GM12878 (cell line): ENCODE data around the gene SHROOM4. TPM values are rescaled to one million over a fixed set of nuclear protein-coding genes. Genes with fewer than 3 reads are reported as not detected.

ENCODE experiments used
- ATAC-seq: fragments of 200-7000 bp; cut with Tn5 transposase; 3 replicates; pipeline ENCODE4 v1.9.1; 2020; ENCODE audit warnings: mild to moderate bottlenecking, moderate library complexity
- BruUV-seq: library from RNA; stranded (reverse); fragments of 400-500 nt; replicated peaks from 2 replicates; lab custom pipeline; 2021; lab: Mats Ljungman, UMichigan
- CTCF ChIA-PET: fragments of 300-600 bp; sonication (Branson Sonifier 250); formaldehyde crosslinking; extraction: SDS; loops from one replicate; lab custom pipeline; 2021; ENCODE audit warnings: inconsistent platforms; lab: Yijun Ruan, JAX
- POLR2A ChIA-PET: fragments of 350-600 bp; formaldehyde crosslinking; extraction: SDS; loops from one replicate; lab custom pipeline; 2021; ENCODE audit warnings: inconsistent platforms; lab: Charles Lee
- RAD21 ChIA-PET: fragments of 300-600 bp; sonication (Branson Sonifier 250); formaldehyde crosslinking; loops from one replicate; lab custom pipeline; 2023; ENCODE audit warnings: antibody characterized with exemption; ENCODE audit not compliant: unreplicated experiment; lab: Charles Lee
- SMC1A ChIA-PET: fragments of 300-600 bp; sonication (Branson Sonifier 250); formaldehyde crosslinking; loops from one replicate; lab custom pipeline; 2023; ENCODE audit not compliant: unreplicated experiment, uncharacterized antibody; lab: Charles Lee
- DNase-seq: peaks from one replicate; pipeline ENCODE4 v3.0.0-alpha.2; 2011; ENCODE audit warnings: low read depth, low spot score
- FAIRE-seq: peaks from 3 replicates; lab custom pipeline; 2011; peaks lifted over from hg19 to GRCh38; lab: Jason Lieb, UNC
- H2AFZ ChIP-seq: 2 replicates; pipeline ENCODE4 v1.6.0; 2011; ENCODE audit warnings: low read depth, low read length, control low read depth; ENCODE audit not compliant: control insufficient read depth
- H3K27ac ChIP-seq: 2 replicates; pipeline ENCODE4 v1.5.1; 2011; ENCODE audit warnings: control low read depth; ENCODE audit not compliant: control insufficient read depth, insufficient read depth
- H3K27me3 ChIP-seq, 2 experiments: replicated peaks in 1 of 2; 2 replicates each; pipeline versions ENCODE4 v1.6.0 to v1.6.1; 2011; ENCODE audit warnings: low read length in 1 of 2; ENCODE audit not compliant: control insufficient read depth in 2 of 2, insufficient read depth in 2 of 2
- H3K36me3 ChIP-seq, 2 experiments: 2 replicates each; pipeline ENCODE4 v1.5.1; 2011; ENCODE audit warnings: low read length in 1 of 2; ENCODE audit not compliant: control insufficient read depth in 2 of 2, insufficient read depth in 2 of 2
- H3K4me1 ChIP-seq: 2 replicates; pipeline ENCODE4 v1.6.1; 2011; ENCODE audit warnings: mild to moderate bottlenecking, low read length, moderate library complexity, mixed read lengths; ENCODE audit not compliant: control insufficient read depth, insufficient read depth
- H3K4me2 ChIP-seq: 2 replicates; pipeline ENCODE4 v1.6.0; 2011; ENCODE audit warnings: control low read depth; ENCODE audit not compliant: control insufficient read depth, insufficient read depth
- H3K4me3 ChIP-seq: fragments of 200-600 bp; sonication (generic); 2 replicates; pipeline ENCODE4 v1.5.1; 2016
- H3K79me2 ChIP-seq: 2 replicates; pipeline ENCODE4 v1.6.0; 2011; ENCODE audit warnings: low read length; ENCODE audit not compliant: control insufficient read depth, insufficient read depth
- H3K9ac ChIP-seq: 2 replicates; pipeline ENCODE4 v1.8.0; 2011; ENCODE audit warnings: low read length, control low read depth, mixed read lengths; ENCODE audit not compliant: control insufficient read depth, insufficient read depth
- H3K9me3 ChIP-seq: replicated peaks from 3 replicates; pipeline ENCODE4 v1.5.1; 2011; ENCODE audit warnings: mild to moderate bottlenecking, low read length; ENCODE audit not compliant: control insufficient read depth, insufficient read depth
- H4K20me1 ChIP-seq: 2 replicates; pipeline ENCODE4 v1.6.0; 2011; ENCODE audit not compliant: control insufficient read depth, insufficient read depth
- BACH1 ChIP-seq: fragments of 450-650 bp; IDR thresholded peaks from 2 replicates; pipeline ENCODE4 v1.6.1; 2017; ENCODE audit warnings: mild to moderate bottlenecking, borderline replicate concordance
- BRCA1 ChIP-seq: IDR thresholded peaks from 2 replicates; pipeline ENCODE4 v1.6.1; 2011; ENCODE audit warnings: low read depth, low read length, improper control_type of control experiment
- CHD4 ChIP-seq: fragments of 200-600 bp; sonication (generic); IDR thresholded peaks from 2 replicates; pipeline ENCODE4 v1.6.1; 2016; ENCODE audit warnings: mild to moderate bottlenecking
- EGR1 ChIP-seq, 2 experiments: IDR thresholded peaks; 1 replicate in 1 of 2; 2 replicates in 1 of 2; pipeline ENCODE4 v1.6.1; 2011 to 2012; ENCODE audit warnings: low read depth in 2 of 2, low read length in 2 of 2, borderline replicate concordance in 1 of 2, mild to moderate bottlenecking in 1 of 2, moderate library complexity in 1 of 2
- EZH2 ChIP-seq: IDR thresholded peaks from 2 replicates; pipeline ENCODE4 v1.6.1; 2012; ENCODE audit warnings: low read depth, mild to moderate bottlenecking, control low read depth, inconsistent platforms, low read length, borderline replicate concordance; ENCODE audit not compliant: control insufficient read depth
- KLF5 ChIP-seq: fragments of 450-650 bp; IDR thresholded peaks from 2 replicates; pipeline ENCODE4 v1.6.1; 2014; ENCODE audit warnings: mild to moderate bottlenecking; ENCODE audit not compliant: partially characterized antibody
- NFYB ChIP-seq: IDR thresholded peaks from 2 replicates; pipeline ENCODE4 v1.6.1; 2011; ENCODE audit warnings: low read depth, mild to moderate bottlenecking, low read length, improper control_type of control experiment, moderate library complexity; ENCODE audit not compliant: insufficient read depth
- RAD51 ChIP-seq: fragments of 450-650 bp; IDR thresholded peaks from 2 replicates; pipeline ENCODE4 v1.6.1; 2016; ENCODE audit warnings: moderate library complexity, mild to moderate bottlenecking, inconsistent platforms
- REST ChIP-seq: IDR thresholded peaks from 2 replicates; pipeline ENCODE4 v1.6.1; 2012; ENCODE audit warnings: mild to moderate bottlenecking, low read depth, low read length
- STAT3 ChIP-seq: IDR thresholded peaks from 2 replicates; pipeline ENCODE4 v1.6.1; 2011; ENCODE audit warnings: low read depth, low read length, improper control_type of control experiment
- ZBED1 ChIP-seq: IDR thresholded peaks from 2 replicates; pipeline ENCODE4 v1.6.1; 2016; ENCODE audit warnings: borderline replicate concordance
- ZNF217 ChIP-seq: fragments of 450-650 bp; IDR thresholded peaks from 2 replicates; pipeline ENCODE4 v1.6.1; 2017; ENCODE audit warnings: antibody characterized with exemption, mild to moderate bottlenecking
- ZNF622 ChIP-seq: fragments of 450-650 bp; IDR thresholded peaks from 2 replicates; pipeline ENCODE4 v1.6.1; 2017; ENCODE audit warnings: mild to moderate bottlenecking, inconsistent platforms
- WGBS: methylation state at CpG from one replicate; pipeline ENCODE4 v1.1.6; 2016; ENCODE audit warnings: low lambda C conversion rate; ENCODE audit not compliant: insufficient replicate concordance, insufficient coverage; ENCODE audit errors: missing lambda C conversion rate; 5-methylcytosine and 5-hydroxymethylcytosine counted together
- in situ Hi-C: fragments of 300-500 bp; cut with MboI; formaldehyde crosslinking; loops from 9 replicates; pipeline ENCODE4 v1.14.3; 2018; ENCODE audit warnings: mixed read lengths
- intact Hi-C: fragments of 100-400 bp; cut with micrococcal nuclease; formaldehyde crosslinking; loops from one replicate; pipeline ENCODE4 v1.14.2; 2022; ENCODE audit not compliant: unreplicated experiment
- polyA plus RNA-seq, 11 experiments: library from polyadenylated mRNA; depleted of rRNA in 4 of 11; unstranded in 6 of 11; stranded (reverse) in 5 of 11; fragments of >200 nt; fragmentation: Nextera tagmentation in 4 of 11; fragmentation: Illumina TruSeq in 1 of 11; extraction: Ambion mirVana in 4 of 11; extraction: Trizol in 1 of 11; gene quantifications; 1 replicate in 1 of 11; 2 replicates in 10 of 11; pipeline versions ENCODE4 v1.2.1 to v1.2.3, GENCODE V29; 2011 to 2016; ENCODE audit warnings: inconsistent platforms in 2 of 11, missing spikeins in 2 of 11, low read depth in 1 of 11
- total RNA-seq, 4 experiments: library from RNA; depleted of rRNA in 3 of 4; stranded (reverse); fragments of >200 nt in 3 of 4; fragmentation: Illumina TruSeq in 1 of 4; extraction: Trizol in 1 of 4; gene quantifications; 2 replicates each; pipeline versions ENCODE4 v1.2.1 to v1.2.3, GENCODE V29; 2013 to 2021
- TF ChIP-seq, protein P1 (sequence below): fragments of 450-650 bp; IDR thresholded peaks from 2 replicates; pipeline ENCODE4 v1.6.1; 2016; ENCODE audit warnings: mild to moderate bottlenecking

SHROOM4 gene
- total and polyA plus RNA-seq, 10 of the 15 experiments (the other 5 are each of a cell fraction or from before 2014, with no cell fraction given): 0.01 to 0.03 TPM; not detected in 8

DNA sequence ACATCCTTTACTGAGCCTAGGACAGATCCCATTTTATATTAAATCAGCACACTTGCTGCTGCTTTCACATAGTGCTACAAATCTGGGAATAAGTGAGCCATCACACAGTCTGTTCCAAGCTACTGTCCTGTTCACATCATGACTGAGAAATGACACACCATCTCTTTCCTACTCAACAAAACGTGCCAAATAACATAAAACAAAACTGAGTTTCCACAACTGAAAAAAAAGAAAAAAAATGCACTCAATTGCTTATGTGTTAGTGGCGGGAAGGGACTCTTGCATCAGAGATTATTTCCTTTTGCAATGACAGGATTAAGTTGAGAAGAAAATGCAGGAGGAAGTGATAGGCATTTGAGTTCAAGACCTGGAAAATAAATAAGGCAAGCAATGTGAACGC lies 109.0 kb downstream of the SHROOM4 start:
- RAD21 ChIA-PET: no interaction called here
- CTCF ChIA-PET: interaction anchor here (1.1 kb wide), 1 partner anchor 14 kb away, joined by 3 read pairs; no protein-coding TSS in a partner anchor
- ATAC-seq: no peak
- H3K79me2 ChIP-seq: no peaks in the 10 kb centered on the region
- no peaks in the 10 kb centered on the region; a peak in 1 of 4 replicates for H3K27me3 ChIP-seq
- POLR2A ChIA-PET: no interaction called here
- H2AFZ ChIP-seq: no peak overlapping the region
- no TSS peak for BruUV-seq
- SMC1A ChIA-PET: no interaction called here
- intact Hi-C loops (no loop called here), in situ Hi-C loops (no loop called here)
- H4K20me1 ChIP-seq: no peaks in the 10 kb centered on the region
- H3K9ac ChIP-seq: no peak overlapping the region
- H3K36me3 ChIP-seq: no peaks in the 10 kb centered on the region
- TF ChIP-seq STAT3 (no peak), EZH2 (no peak), KLF5 (no peak), REST (no peak), CHD4 (no peak), NFYB (no peak), ZNF622 (no peak), ZBED1 (no peak), EGR1 (IDR thresholded peaks at IDR 0.05; ENCODE audit: borderline replicate concordance in 1 of 2, low read depth in 2 of 2, low read length in 2 of 2) (no peak), BACH1 (no peak), RAD51 (no peak), ZNF217 (no peak), BRCA1 (no peak)
- TF ChIP-seq, protein P1, sequence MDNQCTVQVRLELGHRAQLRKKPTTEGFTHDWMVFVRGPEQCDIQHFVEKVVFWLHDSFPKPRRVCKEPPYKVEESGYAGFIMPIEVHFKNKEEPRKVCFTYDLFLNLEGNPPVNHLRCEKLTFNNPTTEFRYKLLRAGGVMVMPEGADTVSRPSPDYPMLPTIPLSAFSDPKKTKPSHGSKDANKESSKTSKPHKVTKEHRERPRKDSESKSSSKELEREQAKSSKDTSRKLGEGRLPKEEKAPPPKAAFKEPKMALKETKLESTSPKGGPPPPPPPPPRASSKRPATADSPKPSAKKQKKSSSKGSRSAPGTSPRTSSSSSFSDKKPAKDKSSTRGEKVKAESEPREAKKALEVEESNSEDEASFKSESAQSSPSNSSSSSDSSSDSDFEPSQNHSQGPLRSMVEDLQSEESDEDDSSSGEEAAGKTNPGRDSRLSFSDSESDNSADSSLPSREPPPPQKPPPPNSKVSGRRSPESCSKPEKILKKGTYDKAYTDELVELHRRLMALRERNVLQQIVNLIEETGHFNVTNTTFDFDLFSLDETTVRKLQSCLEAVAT: no peak
- H3K9me3 ChIP-seq: no peaks in the 10 kb centered on the region
- WGBS: 21% methylated on average over 3 of the region's 3 CpGs
- no peak overlapping the region for H3K27ac ChIP-seq
- no peak overlapping the region for H3K4me2 ChIP-seq
- no peak for DNase-seq
- no peak for FAIRE-seq
- H3K4me1 ChIP-seq: no peaks in the 10 kb centered on the region
- H3K4me3 ChIP-seq: no peak overlapping the region
